Endothelial cell of umbilical vein (primary cell): ENCODE measurements around the gene CYP2A7.
A peak's percentile ranks its signal among the peaks of the same experiment; 100 is the strongest.
"Not testable (repeated sequence)": the region's sequence is repeated elsewhere in the genome, so short reads cannot be mapped to it uniquely, and the experiment has no call there.

ENCODE experiments used
- CTCF ChIP-seq, 2 donors: IDR thresholded peaks; 1 replicate in 1 of 2; 2 replicates in 1 of 2; pipeline ENCODE4 v1.5.1; 2011; ENCODE audit warnings: low read length in 2 of 2, mild to moderate bottlenecking in 2 of 2, moderate library complexity in 2 of 2, control low read depth in 1 of 2, inconsistent platforms in 1 of 2, low read depth in 1 of 2; ENCODE audit not compliant: insufficient read depth in 1 of 2; ENCODE audit errors: extremely low read depth in 1 of 2
- EZH2 ChIP-seq: IDR thresholded peaks from 2 replicates; pipeline ENCODE4 v1.6.1; 2012; ENCODE audit warnings: borderline replicate concordance, low read depth, mild to moderate bottlenecking, moderate library complexity, low read length, inconsistent platforms; ENCODE audit not compliant: severe bottlenecking
- GATA2 ChIP-seq: IDR thresholded peaks from 2 replicates; pipeline ENCODE4 v1.7.0; 2011; ENCODE audit warnings: low read depth, mild to moderate bottlenecking, moderate library complexity, mixed read lengths, low read length; ENCODE audit not compliant: insufficient read length, insufficient read depth
- JUN ChIP-seq: IDR thresholded peaks from 2 replicates; pipeline ENCODE4 v1.6.1; 2011; ENCODE audit warnings: borderline replicate concordance, low read depth; ENCODE audit not compliant: insufficient read length, insufficient read depth
- MYC ChIP-seq: IDR thresholded peaks from one replicate; pipeline ENCODE4 v1.6.1; 2011; ENCODE audit warnings: mild to moderate bottlenecking, low read depth, low read length
- POLR2A ChIP-seq: IDR thresholded peaks from 2 replicates; pipeline ENCODE4 v1.6.1; 2012; ENCODE audit warnings: low read depth, mild to moderate bottlenecking, control low read depth, low read length
- POLR2AphosphoS5 ChIP-seq: IDR thresholded peaks from 2 replicates; pipeline ENCODE4 v1.6.1; 2012; ENCODE audit warnings: low read depth, mild to moderate bottlenecking, control low read depth, low read length, moderate library complexity; ENCODE audit not compliant: insufficient read depth
- TF ChIP-seq, protein P1 (sequence below): IDR thresholded peaks from 2 replicates; pipeline ENCODE4 v1.6.1; 2011; ENCODE audit not compliant: insufficient read depth, insufficient read length

DNA sequence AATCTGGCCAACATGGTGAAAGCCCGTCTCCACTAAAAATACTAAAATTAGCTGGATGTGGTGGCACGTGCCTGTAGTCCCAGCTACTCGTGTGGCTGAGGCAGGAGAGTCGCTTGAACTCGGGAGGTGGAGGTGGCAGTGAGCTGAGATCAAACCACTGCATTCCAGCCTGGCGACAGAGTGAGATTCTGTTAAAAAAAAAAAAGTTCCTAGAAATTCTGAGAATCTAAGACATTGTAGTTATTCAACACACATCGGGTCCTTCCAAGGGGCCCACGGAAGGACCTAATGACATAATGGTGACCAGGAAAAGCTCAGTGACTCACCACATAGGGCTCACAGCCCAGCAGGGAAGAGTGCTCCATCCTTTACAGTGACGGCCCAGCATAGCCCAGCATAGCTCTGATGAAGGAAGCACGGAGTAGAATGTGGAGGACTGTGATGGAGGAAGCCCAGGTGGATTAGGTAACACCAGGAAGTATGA is 22.7 kb upstream of the CYP2A7 start:
- TF ChIP-seq CTCF (IDR thresholded peaks at IDR 0.05; ENCODE audit: extremely low read depth in 1 of 2, insufficient read depth in 1 of 2, low read depth in 1 of 2, low read length in 2 of 2); EZH2; POLR2A; POLR2AphosphoS5; GATA2; MYC: not testable (repeated sequence)
- TF ChIP-seq, protein P1, sequence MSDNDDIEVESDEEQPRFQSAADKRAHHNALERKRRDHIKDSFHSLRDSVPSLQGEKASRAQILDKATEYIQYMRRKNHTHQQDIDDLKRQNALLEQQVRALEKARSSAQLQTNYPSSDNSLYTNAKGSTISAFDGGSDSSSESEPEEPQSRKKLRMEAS, result not testable (repeated sequence)
- peak; percentile 12 for TF ChIP-seq JUN
